Measurements from ENCODE around the gene KANK2. TPM values are rescaled to one million over a fixed set of nuclear protein-coding genes. Genes with fewer than 3 reads are reported as not detected.

The KANK2 gene
- total RNA-seq, 2 donors from 2014 or later = 74.2 to 87.7 TPM

GRCh38 chr19:11240008-11240444, 42.7 kb upstream of the KANK2 start:
- Mint-ChIP-seq H3K9me3 (no peaks in the 10 kb centered on the region), H3K27me3 (ENCODE audit: insufficient read depth) (no peaks in the 10 kb centered on the region), H3K36me3 (ENCODE audit: low read depth) (peaks cover 48% of the 10 kb centered on the region), H3K4me3 (no peak overlapping the region), H3K27ac (no peak overlapping the region), H3K4me1 (peaks cover 6% of the 10 kb centered on the region)
- no peaks in the 10 kb centered on the region for H3K27me3 ChIP-seq (ENCODE audit: control insufficient read depth, insufficient read depth, low read length, poor library complexity, severe bottlenecking)
- H3K27ac ChIP-seq (ENCODE audit: low read depth, low read length) = no peak overlapping the region
- peaks cover 5% of the 10 kb centered on the region for H3K4me1 ChIP-seq (ENCODE audit: control insufficient read depth, insufficient read depth, low read length)
- WGBS, 2 experiments (ENCODE audit: insufficient coverage in 1 of 2, insufficient read length in 1 of 2) = 91 to 93% methylated on average over 4 to 8 of the region's 8 CpGs
- no peak for TF ChIP-seq CTCF (conservative IDR thresholded peaks at IDR 0.05)
- no peak for DNase-seq
- peaks cover 32% of the 10 kb centered on the region for H3K36me3 ChIP-seq (ENCODE audit: control insufficient read depth, insufficient read depth, low read length)
- no peak overlapping the region for H3K4me3 ChIP-seq (ENCODE audit: low read length)
- H3K9me3 ChIP-seq (ENCODE audit: control insufficient read depth, low read length) = no peaks in the 10 kb centered on the region
- no peak overlapping the region for H3K9ac ChIP-seq (ENCODE audit: extremely low read depth, low read length, poor library complexity, severe bottlenecking)

- peaks cover 6% of the 10 kb centered on the region for H3K4me1 Mint-ChIP-seq
- H3K4me3 ChIP-seq (ENCODE audit: low read length) = no peak within 1 kb of the TSS
- no peaks in the 10 kb centered on the region for H3K9me3 ChIP-seq (ENCODE audit: control insufficient read depth, low read length)
- no peaks in the 10 kb centered on the region for H3K9me3 Mint-ChIP-seq
- H3K36me3 Mint-ChIP-seq (ENCODE audit: low read depth) = peaks cover 51% of the 10 kb centered on the region
- TF ChIP-seq CTCF (conservative IDR thresholded peaks at IDR 0.05) = no peak
- H3K27ac Mint-ChIP-seq = no peak within 1 kb of the TSS
- H3K9ac ChIP-seq (ENCODE audit: extremely low read depth, low read length, poor library complexity, severe bottlenecking) = no peak within 1 kb of the TSS
- H3K27me3 Mint-ChIP-seq (ENCODE audit: insufficient read depth) = no peaks in the 10 kb centered on the region
- no peak within 1 kb of the TSS for H3K4me3 Mint-ChIP-seq
- no peaks in the 10 kb centered on the region for H3K27me3 ChIP-seq (ENCODE audit: control insufficient read depth, insufficient read depth, low read length, poor library complexity, severe bottlenecking)
- peaks cover 34% of the 10 kb centered on the region for H3K36me3 ChIP-seq (ENCODE audit: control insufficient read depth, insufficient read depth, low read length)
- DNase-seq = no peak
- peaks cover 5% of the 10 kb centered on the region for H3K4me1 ChIP-seq (ENCODE audit: control insufficient read depth, insufficient read depth, low read length)
- no peak within 1 kb of the TSS for H3K27ac ChIP-seq (ENCODE audit: low read depth, low read length)
- WGBS, 2 experiments (ENCODE audit: insufficient coverage in 1 of 2, insufficient read length in 1 of 2) = 93 to 96% methylated on average over 13 to 23 of the region's 23 CpGs
Measured at GRCh38 chr19:11239377-11240000, 42.1 kb upstream of the KANK2 start, which contains the start of gene ANGPTL8. ANGPTL8 (plus strand) TSS chr19:11239619; CDS start chr19:11239638, 19 bp downstream.

GRCh38 chr19:11238781-11239376, 41.5 kb upstream of the KANK2 start:
- Histone ChIP-seq H3K9me3 (ENCODE audit: control insufficient read depth, low read length) (no peaks in the 10 kb centered on the region), H3K27ac (ENCODE audit: low read depth, low read length) (no peak overlapping the region), H3K36me3 (ENCODE audit: control insufficient read depth, insufficient read depth, low read length) (peaks cover 35% of the 10 kb centered on the region), H3K4me3 (ENCODE audit: low read length) (no peak overlapping the region), H3K4me1 (ENCODE audit: control insufficient read depth, insufficient read depth, low read length) (peaks cover 5% of the 10 kb centered on the region), H3K27me3 (ENCODE audit: control insufficient read depth, insufficient read depth, low read length, poor library complexity, severe bottlenecking) (no peaks in the 10 kb centered on the region), H3K9ac (ENCODE audit: extremely low read depth, low read length, poor library complexity, severe bottlenecking) (no peak overlapping the region)
- no peak overlapping the region for H3K4me3 Mint-ChIP-seq
- H3K27me3 Mint-ChIP-seq (ENCODE audit: insufficient read depth) = no peaks in the 10 kb centered on the region
- DNase-seq = no peak
- H3K9me3 Mint-ChIP-seq = no peaks in the 10 kb centered on the region
- no peak overlapping the region for H3K27ac Mint-ChIP-seq
- H3K4me1 Mint-ChIP-seq = peaks cover 6% of the 10 kb centered on the region
- WGBS, 2 experiments (ENCODE audit: insufficient coverage in 1 of 2, insufficient read length in 1 of 2) = 98 to 100% methylated on average over 3 to 6 of the region's 6 CpGs
- TF ChIP-seq CTCF (conservative IDR thresholded peaks at IDR 0.05) = no peak
- peaks cover 55% of the 10 kb centered on the region for H3K36me3 Mint-ChIP-seq (ENCODE audit: low read depth)
